H9 (cell line): ENCODE data around the gene NADSYN1. TPM values are rescaled to one million over a fixed set of nuclear protein-coding genes. Genes with fewer than 3 reads are reported as not detected.

Experiments used
- DNase-seq: peaks from one replicate; pipeline ENCODE4 v3.0.0-alpha.2; 2017
- H2AFZ ChIP-seq: one replicate; pipeline ENCODE4 v1.6.1; 2013; ENCODE audit warnings: mild to moderate bottlenecking, low read length, control low read depth, moderate library complexity
- H2AK5ac ChIP-seq: 2 replicates; pipeline ENCODE4 v1.6.1; 2013; ENCODE audit warnings: low read length, control low read depth, mixed read lengths; ENCODE audit not compliant: insufficient read length
- H2BK120ac ChIP-seq: one replicate; pipeline ENCODE4 v1.6.1; 2013; ENCODE audit warnings: low read depth, mild to moderate bottlenecking, low read length, control low read depth, inconsistent platforms; ENCODE audit not compliant: poor library complexity, severe bottlenecking
- H2BK12ac ChIP-seq: 2 replicates; pipeline ENCODE4 v1.6.1; 2013; ENCODE audit warnings: low read length, control low read depth, mixed read lengths, low read depth; ENCODE audit not compliant: insufficient read length
- H2BK15ac ChIP-seq: 2 replicates; pipeline ENCODE4 v1.6.1; 2013; ENCODE audit warnings: low read depth, low read length, control low read depth
- H2BK20ac ChIP-seq: one replicate; pipeline ENCODE4 v1.6.1; 2013; ENCODE audit warnings: low read depth, mild to moderate bottlenecking, low read length, control low read depth, inconsistent platforms; ENCODE audit not compliant: poor library complexity, severe bottlenecking
- H2BK5ac ChIP-seq: 2 replicates; pipeline ENCODE4 v1.6.1; 2013; ENCODE audit warnings: low read length, control low read depth, mixed read lengths; ENCODE audit not compliant: insufficient read length
- H3K14ac ChIP-seq: 2 replicates; pipeline ENCODE4 v1.6.1; 2013; ENCODE audit warnings: low read length, control low read depth; ENCODE audit not compliant: insufficient read depth
- H3K18ac ChIP-seq: 2 replicates; pipeline ENCODE4 v1.6.1; 2013; ENCODE audit warnings: low read depth, mild to moderate bottlenecking, mixed read lengths, low read length, control low read depth; ENCODE audit not compliant: insufficient read length
- H3K23ac ChIP-seq: 2 replicates; pipeline ENCODE4 v1.6.1; 2013; ENCODE audit warnings: low read length, control low read depth, mixed read lengths, low read depth; ENCODE audit not compliant: insufficient read length
- H3K23me2 ChIP-seq: 2 replicates; pipeline ENCODE4 v1.6.1; 2013; ENCODE audit warnings: low read depth, mild to moderate bottlenecking, mixed read lengths, low read length, control low read depth; ENCODE audit not compliant: insufficient read length, poor library complexity, severe bottlenecking
- H3K27ac ChIP-seq: 2 replicates; pipeline ENCODE4 v1.5.1; 2013; ENCODE audit warnings: low read length, control low read depth, mixed read lengths, low read depth; ENCODE audit not compliant: insufficient read length
- H3K27me3 ChIP-seq: 2 replicates; pipeline ENCODE4 v1.6.1; 2013; ENCODE audit warnings: low read length, control low read depth, inconsistent platforms; ENCODE audit not compliant: insufficient read depth
- H3K4ac ChIP-seq: 2 replicates; pipeline ENCODE4 v1.6.1; 2013; ENCODE audit warnings: low read depth, mild to moderate bottlenecking, control low read depth, inconsistent platforms, low read length, moderate library complexity
- H3K4me1 ChIP-seq: 2 replicates; pipeline ENCODE4 v1.6.1; 2013; ENCODE audit warnings: low read length, control low read depth, inconsistent platforms; ENCODE audit not compliant: insufficient read depth
- H3K4me2 ChIP-seq: 2 replicates; pipeline ENCODE4 v1.6.1; 2013; ENCODE audit warnings: low read length, control low read depth, mixed read lengths; ENCODE audit not compliant: insufficient read length, insufficient read depth
- H3K56ac ChIP-seq: 2 replicates; pipeline ENCODE4 v1.6.1; 2013; ENCODE audit warnings: low read depth, mild to moderate bottlenecking, mixed read lengths, low read length, control low read depth; ENCODE audit not compliant: insufficient read length
- H3K79me1 ChIP-seq: 2 replicates; pipeline ENCODE4 v1.6.1; 2013; ENCODE audit warnings: low read depth, mild to moderate bottlenecking, moderate library complexity, low read length, control low read depth, inconsistent platforms; ENCODE audit not compliant: insufficient read depth, poor library complexity, severe bottlenecking
- H3K79me2 ChIP-seq: 2 replicates; pipeline ENCODE4 v1.6.1; 2013; ENCODE audit warnings: low read length, control low read depth, inconsistent platforms; ENCODE audit not compliant: insufficient read depth
- H3K9ac ChIP-seq: 2 replicates; pipeline ENCODE4 v1.6.1; 2013; ENCODE audit warnings: low read length, control low read depth, mixed read lengths; ENCODE audit not compliant: insufficient read length; ENCODE audit errors: extremely low read depth
- H3K9me3 ChIP-seq: one replicate; pipeline ENCODE4 v1.6.1; 2013; ENCODE audit warnings: low read depth, low read length, inconsistent platforms; ENCODE audit not compliant: control insufficient read depth
- H3T11ph ChIP-seq: one replicate; pipeline ENCODE4 v1.6.1; 2013; ENCODE audit warnings: mild to moderate bottlenecking, low read length, control low read depth, inconsistent platforms
- H4K20me1 ChIP-seq: one replicate; pipeline ENCODE4 v1.6.1; 2013; ENCODE audit not compliant: control insufficient read depth, insufficient read length, insufficient read depth
- H4K5ac ChIP-seq: 2 replicates; pipeline ENCODE4 v1.6.1; 2013; ENCODE audit warnings: low read depth, mild to moderate bottlenecking, mixed read lengths, low read length, control low read depth; ENCODE audit not compliant: insufficient read length
- H4K8ac ChIP-seq: replicated peaks from 2 replicates; pipeline ENCODE4 v1.6.1; 2013; ENCODE audit warnings: low read length, control low read depth, mixed read lengths, low read depth; ENCODE audit not compliant: insufficient read length
- H4K91ac ChIP-seq: 2 replicates; pipeline ENCODE4 v1.6.1; 2013; ENCODE audit warnings: low read depth, mild to moderate bottlenecking, moderate library complexity, mixed read lengths, low read length, control low read depth; ENCODE audit not compliant: insufficient read length
- H3K27ac Mint-ChIP-seq, 3 experiments: 2 replicates in 2 of 3; 3 replicates in 1 of 3; pipeline ENCODE4 v1.8.0; 2020 to 2021; ENCODE audit warnings: mixed read lengths in 3 of 3, mild to moderate bottlenecking in 1 of 3, moderate library complexity in 1 of 3
- H3K27me3 Mint-ChIP-seq: 2 replicates; pipeline ENCODE4 v1.8.0; 2021; ENCODE audit warnings: low read depth, mild to moderate bottlenecking, moderate library complexity, mixed read lengths
- H3K36me3 Mint-ChIP-seq, 3 experiments: 2 replicates in 2 of 3; 3 replicates in 1 of 3; pipeline ENCODE4 v1.8.0; 2020 to 2021; ENCODE audit warnings: low read depth in 3 of 3, mixed read lengths in 3 of 3; ENCODE audit not compliant: insufficient read depth in 1 of 3
- H3K4me1 Mint-ChIP-seq, 2 experiments: 2 replicates each; pipeline ENCODE4 v1.8.0; 2020; ENCODE audit warnings: mixed read lengths in 2 of 2
- H3K4me3 Mint-ChIP-seq, 2 experiments: 2 replicates in 1 of 2; 3 replicates in 1 of 2; pipeline ENCODE4 v1.8.0; 2020 to 2021; ENCODE audit warnings: mild to moderate bottlenecking in 2 of 2, mixed read lengths in 2 of 2, moderate library complexity in 1 of 2
- H3K9me3 Mint-ChIP-seq, 2 experiments: 2 replicates in 1 of 2; 3 replicates in 1 of 2; pipeline ENCODE4 v1.8.0; 2020; ENCODE audit warnings: mild to moderate bottlenecking in 2 of 2, mixed read lengths in 2 of 2, moderate library complexity in 1 of 2
- WGBS: extraction: QIAGEN DNeasy Blood & Tissue Kit; methylation state at CpG from one replicate; pipeline ENCODE4 v1.1.7; 2013; ENCODE audit warnings: missing lambda C conversion rate, low lambda C conversion rate, mixed read lengths; ENCODE audit not compliant: insufficient read length; ENCODE audit errors: extremely low coverage; 5-methylcytosine and 5-hydroxymethylcytosine counted together
- total RNA-seq: library from RNA; stranded (reverse); gene quantifications from 2 replicates; pipeline ENCODE4 v1.2.1, GENCODE V29; 2021
- TF ChIP-seq, protein P1 (sequence below): fragments of 200-600 bp; sonication (generic); conservative IDR thresholded peaks from 3 replicates; pipeline ENCODE4 v1.8.0; 2021; ENCODE audit warnings: antibody characterized with exemption, mild to moderate bottlenecking

The NADSYN1 gene
- total RNA-seq, 1 experiment from 2014 or later, result 44.2 TPM

- no peaks in the 10 kb centered on the region for H3K4me1 ChIP-seq
- peaks cover 17 to 21% of the 10 kb centered on the region in 2 experiments for H3K9me3 Mint-ChIP-seq
- no peaks in the 10 kb centered on the region for H3K79me1 ChIP-seq
- H3K9me3 ChIP-seq, result peaks cover 16% of the 10 kb centered on the region
- H3K23me2 ChIP-seq, result no peaks in the 10 kb centered on the region
- no peak overlapping the region for H3K56ac ChIP-seq
- no peak overlapping the region for H3T11ph ChIP-seq
- H2AK5ac ChIP-seq, result no peak overlapping the region
- peaks cover 33 to 72% (median 47%) of the 10 kb centered on the region in 3 experiments; a peak in 6 of 7 replicates for H3K36me3 Mint-ChIP-seq
- H3K18ac ChIP-seq, result no peak overlapping the region
- H3K23ac ChIP-seq, result no peak overlapping the region
- H3K4ac ChIP-seq, result no peak overlapping the region
- no peak overlapping the region for H3K4me3 Mint-ChIP-seq
- H2BK12ac ChIP-seq, result no peak overlapping the region
- H3K14ac ChIP-seq, result no peak overlapping the region
- no peak overlapping the region for H2BK120ac ChIP-seq
- no peak overlapping the region for H2BK15ac ChIP-seq
- TF ChIP-seq, protein P1, sequence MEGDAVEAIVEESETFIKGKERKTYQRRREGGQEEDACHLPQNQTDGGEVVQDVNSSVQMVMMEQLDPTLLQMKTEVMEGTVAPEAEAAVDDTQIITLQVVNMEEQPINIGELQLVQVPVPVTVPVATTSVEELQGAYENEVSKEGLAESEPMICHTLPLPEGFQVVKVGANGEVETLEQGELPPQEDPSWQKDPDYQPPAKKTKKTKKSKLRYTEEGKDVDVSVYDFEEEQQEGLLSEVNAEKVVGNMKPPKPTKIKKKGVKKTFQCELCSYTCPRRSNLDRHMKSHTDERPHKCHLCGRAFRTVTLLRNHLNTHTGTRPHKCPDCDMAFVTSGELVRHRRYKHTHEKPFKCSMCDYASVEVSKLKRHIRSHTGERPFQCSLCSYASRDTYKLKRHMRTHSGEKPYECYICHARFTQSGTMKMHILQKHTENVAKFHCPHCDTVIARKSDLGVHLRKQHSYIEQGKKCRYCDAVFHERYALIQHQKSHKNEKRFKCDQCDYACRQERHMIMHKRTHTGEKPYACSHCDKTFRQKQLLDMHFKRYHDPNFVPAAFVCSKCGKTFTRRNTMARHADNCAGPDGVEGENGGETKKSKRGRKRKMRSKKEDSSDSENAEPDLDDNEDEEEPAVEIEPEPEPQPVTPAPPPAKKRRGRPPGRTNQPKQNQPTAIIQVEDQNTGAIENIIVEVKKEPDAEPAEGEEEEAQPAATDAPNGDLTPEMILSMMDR, result no peak
- no peaks in the 10 kb centered on the region for H3K79me2 ChIP-seq
- no peak overlapping the region for H3K27ac Mint-ChIP-seq
- H2BK5ac ChIP-seq, result no peak overlapping the region
- no peak overlapping the region for H4K8ac ChIP-seq
- H4K20me1 ChIP-seq, result no peaks in the 10 kb centered on the region
- no peak for DNase-seq
- no peak overlapping the region for H2AFZ ChIP-seq
- no CpG with 5 or more reads among the region's 6 CpGs for WGBS
- no peak overlapping the region for H2BK20ac ChIP-seq
- no peak overlapping the region for H3K27ac ChIP-seq
- no peak overlapping the region for H3K9ac ChIP-seq
- H4K5ac ChIP-seq, result no peak overlapping the region
- H3K27me3 Mint-ChIP-seq, result no peaks in the 10 kb centered on the region; the same call in 1 of the 2 replicates
- H3K4me2 ChIP-seq, result no peak overlapping the region
- no peaks in the 10 kb centered on the region for H3K4me1 Mint-ChIP-seq
- H3K27me3 ChIP-seq, result no peaks in the 10 kb centered on the region
- H4K91ac ChIP-seq, result no peak overlapping the region
These were observed 14.2 kb downstream of the NADSYN1 start for GRCh38 chr11:71467164-71467563.
